ENCODE results near the gene ZNF212. TPM values are rescaled to one million over a fixed set of nuclear protein-coding genes. Genes with fewer than 3 reads are reported as not detected.
"Not testable (repeated sequence)": the region's sequence is repeated elsewhere in the genome, so short reads cannot be mapped to it uniquely, and the experiment has no call there.

ZNF212 gene
- polyA plus RNA-seq, 10 donors = 7.4 to 11.1 (median 9.3) TPM

GRCh38 chr7:149252378-149252777 lies 12.9 kb downstream of the ZNF212 start:
- DNase-seq = no peak

- DNase-seq = no peak
Measured at GRCh38 chr7:149253665-149254064, 14.2 kb downstream of the ZNF212 start.

GRCh38 chr7:149254181-149254858 lies 14.9 kb downstream of the ZNF212 start:
- no peak for DNase-seq

GRCh38 chr7:149255174-149255573 lies 15.7 kb downstream of the ZNF212 start:
- DNase-seq = no peak

- no peak for DNase-seq
Measured at GRCh38 chr7:149256568-149256967, 17.1 kb downstream of the ZNF212 start.

- DNase-seq = no peak
Measured at GRCh38 chr7:149257146-149257545, 17.7 kb downstream of the ZNF212 start.

- DNase-seq = no peak
Measured at GRCh38 chr7:149261316-149261828, 21.9 kb downstream of the ZNF212 start.

- peak; percentile 86 to 96 (median 94) for DNase-seq
Measured at GRCh38 chr7:149261829-149262617, 22.6 kb downstream of the ZNF212 start, which contains the start of gene ZNF783. Gene ZNF783 (plus strand): TSS chr7:149262196. CDS start chr7:149262334, 138 bp downstream.

GRCh38 chr7:149266451-149266850 lies 27.0 kb downstream of the ZNF212 start:
- DNase-seq = no peak

- no peak for DNase-seq
Measured at GRCh38 chr7:149267733-149268132, 28.3 kb downstream of the ZNF212 start.

- not testable (repeated sequence) for DNase-seq
Measured at GRCh38 chr7:149274424-149274823, 35.0 kb downstream of the ZNF212 start.

- no peak for DNase-seq
Measured at GRCh38 chr7:149277871-149278270, 38.4 kb downstream of the ZNF212 start.

- no peak for DNase-seq
Measured at GRCh38 chr7:149278396-149278795, 38.9 kb downstream of the ZNF212 start.

GRCh38 chr7:149279111-149279743 lies 39.8 kb downstream of the ZNF212 start:
- DNase-seq = no peak

GRCh38 chr7:149280151-149280550 lies 40.7 kb downstream of the ZNF212 start:
- DNase-seq = no peak

- no peak for DNase-seq
Measured at GRCh38 chr7:149280661-149281507, 41.4 kb downstream of the ZNF212 start.

GRCh38 chr7:149281508-149282330 lies 42.3 kb downstream of the ZNF212 start:
- no peak for DNase-seq

- DNase-seq = no peak
Measured at GRCh38 chr7:149282331-149282655, 42.8 kb downstream of the ZNF212 start.

- DNase-seq = no peak
Measured at GRCh38 chr7:149283321-149283720, 43.9 kb downstream of the ZNF212 start.

- DNase-seq = no peak
Measured at GRCh38 chr7:149284343-149284742, 44.9 kb downstream of the ZNF212 start.
